ENCODE data around the gene SSPN. TPM values are rescaled to one million over a fixed set of nuclear protein-coding genes. Genes with fewer than 3 reads are reported as not detected.

Gene SSPN
- total and polyA plus RNA-seq, 9 of the 15 experiments (the other 6 are each of a cell fraction or from before 2014, with no cell fraction given) = 0.40 TPM; not detected in 8

DNA sequence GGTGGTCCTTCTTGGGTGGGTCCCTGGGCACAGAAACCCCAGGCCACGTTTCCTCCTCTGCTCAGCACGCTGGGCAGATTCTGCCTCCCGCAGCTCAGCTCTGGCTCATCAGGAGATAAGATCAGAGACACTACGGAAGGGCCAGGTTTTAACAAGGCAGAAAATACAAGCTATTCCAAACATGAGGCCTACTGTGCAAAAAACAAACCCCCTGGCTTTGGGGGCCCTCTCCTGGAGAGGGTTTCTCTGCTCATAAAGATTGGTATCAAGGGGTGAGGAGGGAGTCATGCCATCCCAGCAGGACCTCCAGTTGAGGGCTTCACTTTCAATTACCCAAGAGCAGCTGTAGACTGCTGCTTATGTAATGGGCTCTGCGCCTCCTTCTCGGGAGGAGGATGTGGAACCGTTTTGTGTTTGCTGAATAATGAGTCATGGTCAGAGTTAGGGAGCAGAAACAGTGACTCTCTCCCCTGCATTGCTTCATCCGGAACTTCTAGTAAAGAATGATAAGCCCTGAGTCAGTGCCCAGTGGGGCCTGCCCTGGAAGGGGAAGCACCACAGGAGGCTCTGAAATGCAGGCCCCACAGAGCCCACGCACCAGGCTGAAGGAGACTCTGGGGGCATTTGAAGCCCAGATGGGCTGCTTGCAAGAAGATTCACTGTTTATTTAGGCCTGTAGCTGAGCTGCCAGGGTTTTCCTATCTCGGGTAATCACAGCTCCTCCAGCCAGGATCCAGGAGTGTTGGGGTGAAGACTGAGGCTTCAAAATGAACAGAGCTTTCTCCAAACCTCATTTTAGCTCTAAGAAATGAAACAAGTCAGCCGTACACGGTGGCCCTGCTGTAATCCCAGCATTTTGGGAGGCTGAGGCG is 79.3 kb downstream of the SSPN start (continued):
- TF ChIP-seq TCF7L2 (IDR thresholded peaks at IDR 0.05; ENCODE audit: low read depth, low read length) (no peak), ZNF408 (CRISPR knock-in tag; IDR thresholded peaks at IDR 0.05; ENCODE audit: low read depth) (no peak), ZNF785 (CRISPR knock-in tag; IDR thresholded peaks at IDR 0.05) (no peak), ARID2 (IDR thresholded peaks at IDR 0.05) (no peak), SNIP1 (IDR thresholded peaks at IDR 0.05; ENCODE audit: low read depth) (no peak), ARID1B (IDR thresholded peaks at IDR 0.05) (peak; percentile 94), PPARD (CRISPR knock-in tag; IDR thresholded peaks at IDR 0.05) (no peak), SPI1 (IDR thresholded peaks at IDR 0.05; ENCODE audit: borderline replicate concordance, low read depth, low read length) (no peak), NFE2L1 (tag; IDR thresholded peaks at IDR 0.05; ENCODE audit: borderline replicate concordance, low read depth) (no peak), MED1 (CRISPR knock-in tag; IDR thresholded peaks at IDR 0.05; ENCODE audit: borderline replicate concordance) (no peak), RAD51 (IDR thresholded peaks at IDR 0.05; ENCODE audit: borderline replicate concordance, low read depth) (no peak), STAT5B (CRISPR knock-in tag; IDR thresholded peaks at IDR 0.05) (no peak), ZNF778 (CRISPR knock-in tag; IDR thresholded peaks at IDR 0.05) (no peak), ATF7 (IDR thresholded peaks at IDR 0.05) (peak; percentile 92), E2F3 (CRISPR knock-in tag; IDR thresholded peaks at IDR 0.05) (peak; percentile 55; the same call in 1 of the 2 replicates), HNRNPL (IDR thresholded peaks at IDR 0.05; ENCODE audit: low read depth, low read length) (no peak), SMARCE1 (IDR thresholded peaks at IDR 0.05) (peak; percentile 96), NR3C1 (CRISPR knock-in tag; IDR thresholded peaks at IDR 0.05) (no peak), GATAD2B (IDR thresholded peaks at IDR 0.05; ENCODE audit: borderline replicate concordance) (peak; percentile 92), NONO (IDR thresholded peaks at IDR 0.05; ENCODE audit: low read depth in 2 of 2, low read length in 1 of 2) (no peak)
- TF ChIP-seq, protein P1, sequence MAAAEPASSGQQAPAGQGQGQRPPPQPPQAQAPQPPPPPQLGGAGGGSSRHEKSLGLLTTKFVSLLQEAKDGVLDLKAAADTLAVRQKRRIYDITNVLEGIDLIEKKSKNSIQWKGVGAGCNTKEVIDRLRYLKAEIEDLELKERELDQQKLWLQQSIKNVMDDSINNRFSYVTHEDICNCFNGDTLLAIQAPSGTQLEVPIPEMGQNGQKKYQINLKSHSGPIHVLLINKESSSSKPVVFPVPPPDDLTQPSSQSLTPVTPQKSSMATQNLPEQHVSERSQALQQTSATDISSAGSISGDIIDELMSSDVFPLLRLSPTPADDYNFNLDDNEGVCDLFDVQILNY (CRISPR knock-in tag; IDR thresholded peaks at IDR 0.05) = 0 out of 2 replicates have a peak, but pooled peaks have one; percentile 20
- TF ChIP-seq, protein P2, sequence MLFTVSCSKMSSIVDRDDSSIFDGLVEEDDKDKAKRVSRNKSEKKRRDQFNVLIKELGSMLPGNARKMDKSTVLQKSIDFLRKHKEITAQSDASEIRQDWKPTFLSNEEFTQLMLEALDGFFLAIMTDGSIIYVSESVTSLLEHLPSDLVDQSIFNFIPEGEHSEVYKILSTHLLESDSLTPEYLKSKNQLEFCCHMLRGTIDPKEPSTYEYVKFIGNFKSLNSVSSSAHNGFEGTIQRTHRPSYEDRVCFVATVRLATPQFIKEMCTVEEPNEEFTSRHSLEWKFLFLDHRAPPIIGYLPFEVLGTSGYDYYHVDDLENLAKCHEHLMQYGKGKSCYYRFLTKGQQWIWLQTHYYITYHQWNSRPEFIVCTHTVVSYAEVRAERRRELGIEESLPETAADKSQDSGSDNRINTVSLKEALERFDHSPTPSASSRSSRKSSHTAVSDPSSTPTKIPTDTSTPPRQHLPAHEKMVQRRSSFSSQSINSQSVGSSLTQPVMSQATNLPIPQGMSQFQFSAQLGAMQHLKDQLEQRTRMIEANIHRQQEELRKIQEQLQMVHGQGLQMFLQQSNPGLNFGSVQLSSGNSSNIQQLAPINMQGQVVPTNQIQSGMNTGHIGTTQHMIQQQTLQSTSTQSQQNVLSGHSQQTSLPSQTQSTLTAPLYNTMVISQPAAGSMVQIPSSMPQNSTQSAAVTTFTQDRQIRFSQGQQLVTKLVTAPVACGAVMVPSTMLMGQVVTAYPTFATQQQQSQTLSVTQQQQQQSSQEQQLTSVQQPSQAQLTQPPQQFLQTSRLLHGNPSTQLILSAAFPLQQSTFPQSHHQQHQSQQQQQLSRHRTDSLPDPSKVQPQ (CRISPR knock-in tag; IDR thresholded peaks at IDR 0.05; ENCODE audit: borderline replicate concordance) = peak; percentile 51; the same call in 1 of the 2 replicates
- TF ChIP-seq, protein P3, sequence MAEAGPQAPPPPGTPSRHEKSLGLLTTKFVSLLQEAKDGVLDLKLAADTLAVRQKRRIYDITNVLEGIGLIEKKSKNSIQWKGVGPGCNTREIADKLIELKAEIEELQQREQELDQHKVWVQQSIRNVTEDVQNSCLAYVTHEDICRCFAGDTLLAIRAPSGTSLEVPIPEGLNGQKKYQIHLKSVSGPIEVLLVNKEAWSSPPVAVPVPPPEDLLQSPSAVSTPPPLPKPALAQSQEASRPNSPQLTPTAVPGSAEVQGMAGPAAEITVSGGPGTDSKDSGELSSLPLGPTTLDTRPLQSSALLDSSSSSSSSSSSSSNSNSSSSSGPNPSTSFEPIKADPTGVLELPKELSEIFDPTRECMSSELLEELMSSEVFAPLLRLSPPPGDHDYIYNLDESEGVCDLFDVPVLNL (CRISPR knock-in tag; IDR thresholded peaks at IDR 0.05; ENCODE audit: low read depth) = no peak

Measured in K562 (cell line).